PC-3 (cell line): ENCODE results near the gene TMEM63B.

Experiments
- CTCF ChIP-seq: fragments of 300-600 bp; sonication (generic); conservative IDR thresholded peaks from 2 replicates; pipeline ENCODE4 v1.5.1; 2017; ENCODE audit warnings: antibody characterized with exemption, low read depth, mild to moderate bottlenecking, low read length
- EZH2 ChIP-seq: fragments of 300-600 bp; sonication (generic); IDR thresholded peaks from one replicate; pipeline ENCODE4 v1.6.1; 2017; ENCODE audit warnings: antibody characterized with exemption, mild to moderate bottlenecking, low read length; ENCODE audit not compliant: unreplicated experiment
- EZH2phosphoT487 ChIP-seq: fragments of 300-600 bp; sonication (generic); IDR thresholded peaks from 2 replicates; pipeline ENCODE4 v1.6.1; 2018; ENCODE audit warnings: mild to moderate bottlenecking, antibody characterized with exemption, low read length, borderline replicate concordance

DNA sequence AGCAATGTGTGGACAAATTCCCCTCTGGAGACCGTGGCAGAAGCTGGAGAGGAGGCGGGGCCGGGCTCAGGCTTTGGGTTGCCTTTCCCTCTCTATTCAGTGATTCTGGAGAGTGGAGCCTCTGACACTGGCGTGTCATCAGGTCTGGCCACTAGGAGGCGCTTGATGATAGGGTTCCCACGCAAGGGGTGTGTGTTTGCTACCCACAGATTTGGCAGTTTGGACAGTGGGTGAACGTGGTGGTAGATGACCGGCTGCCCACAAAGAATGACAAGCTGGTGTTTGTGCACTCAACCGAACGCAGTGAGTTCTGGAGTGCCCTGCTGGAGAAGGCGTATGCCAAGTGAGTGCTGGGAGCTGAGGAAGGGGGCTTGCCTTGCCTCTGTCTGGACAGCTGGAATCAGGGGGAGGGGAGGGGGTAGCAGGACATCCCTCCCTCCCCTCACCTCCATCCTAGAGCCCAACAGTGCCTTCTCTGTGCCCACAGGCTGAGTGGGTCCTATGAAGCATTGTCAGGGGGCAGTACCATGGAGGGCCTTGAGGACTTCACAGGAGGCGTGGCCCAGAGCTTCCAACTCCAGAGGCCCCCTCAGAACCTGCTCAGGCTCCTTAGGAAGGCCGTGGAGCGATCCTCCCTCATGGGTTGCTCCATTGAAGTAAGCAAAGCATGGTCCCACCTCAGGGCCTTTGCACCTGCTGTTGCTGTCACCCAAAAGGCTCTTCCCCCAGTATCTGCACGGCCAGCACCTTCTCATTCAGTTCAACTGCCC is 45.6 kb downstream of the TMEM63B start:
- TF ChIP-seq CTCF (peak; percentile 97), EZH2 (no peak), EZH2phosphoT487 (no peak)
